MCF 10A (cell line): ENCODE data around the gene IL4. TPM values are rescaled to one million over a fixed set of nuclear protein-coding genes. Genes with fewer than 3 reads are reported as not detected.

Experiments
- BruUV-seq: library from RNA; stranded (reverse); fragments of 400-500 nt; replicated peaks from 2 replicates; lab custom pipeline; 2021; lab: Mats Ljungman, UMichigan
- CTCF ChIA-PET: fragments of 300-600 bp; sonication (Branson Sonifier 250); formaldehyde crosslinking; extraction: SDS; loops from one replicate; lab custom pipeline; 2021; ENCODE audit warnings: antibody characterized with exemption, inconsistent platforms; lab: Yijun Ruan, JAX
- POLR2A ChIA-PET: fragments of 300-600, 350-650 bp; sonication (Branson Sonifier 250); formaldehyde crosslinking; extraction: SDS; loops from one replicate; lab custom pipeline; 2020; ENCODE audit warnings: antibody characterized with exemption, inconsistent platforms; lab: Yijun Ruan, JAX
- DNase-seq: peaks from one replicate; pipeline ENCODE4 v3.0.0-alpha.2; 2018; ENCODE audit not compliant: unreplicated experiment
- H3K27ac Mint-ChIP-seq: one replicate; pipeline ENCODE4 v1.8.0; 2022; ENCODE audit warnings: mild to moderate bottlenecking, low read depth, mixed read lengths; ENCODE audit not compliant: unreplicated experiment
- H3K27me3 Mint-ChIP-seq: one replicate; pipeline ENCODE4 v1.8.0; 2022; ENCODE audit warnings: mixed read lengths; ENCODE audit not compliant: insufficient read depth, unreplicated experiment
- H3K36me3 Mint-ChIP-seq: one replicate; pipeline ENCODE4 v1.8.0; 2022; ENCODE audit warnings: mild to moderate bottlenecking, moderate library complexity, mixed read lengths; ENCODE audit not compliant: insufficient read depth, unreplicated experiment
- H3K4me1 Mint-ChIP-seq: one replicate; pipeline ENCODE4 v1.8.0; 2022; ENCODE audit warnings: mixed read lengths; ENCODE audit not compliant: insufficient read depth, unreplicated experiment
- H3K4me3 Mint-ChIP-seq: one replicate; pipeline ENCODE4 v1.8.0; 2022; ENCODE audit warnings: mild to moderate bottlenecking, moderate library complexity, mixed read lengths; ENCODE audit not compliant: unreplicated experiment
- H3K9me3 Mint-ChIP-seq: one replicate; pipeline ENCODE4 v1.8.0; 2022; ENCODE audit warnings: mixed read lengths; ENCODE audit not compliant: unreplicated experiment
- CTCF ChIP-seq: fragments of 200-600 bp; IDR thresholded peaks from one replicate; pipeline ENCODE4 v1.8.0; 2022; ENCODE audit warnings: antibody characterized with exemption, mild to moderate bottlenecking; ENCODE audit not compliant: unreplicated experiment
- intact Hi-C: fragments of 100-400 bp; cut with micrococcal nuclease; formaldehyde crosslinking; loops from 2 replicates; pipeline ENCODE4 v1.14.1; 2022
- total RNA-seq: library from RNA; stranded (reverse); gene quantifications from 2 replicates; pipeline ENCODE4 v1.2.3, GENCODE V29; 2022

The IL4 gene
- total RNA-seq, 1 experiment from 2014 or later = not detected

GRCh38 chr5:132679717-132680380, 6.1 kb downstream of the IL4 start:
- CTCF ChIA-PET = interaction anchor here (0.6 to 1.4 kb wide), 4 partner anchors 10 to 159 kb away, joined by 3 to 4 read pairs (median 4); partner anchors contain the start of gene IL13
- no TSS peak for BruUV-seq
- Mint-ChIP-seq H3K27me3 (no peaks in the 10 kb centered on the region), H3K4me1 (peaks cover 32% of the 10 kb centered on the region), H3K9me3 (no peaks in the 10 kb centered on the region), H3K36me3 (no peaks in the 10 kb centered on the region), H3K4me3 (no peak overlapping the region), H3K27ac (no peak overlapping the region)
- TF ChIP-seq CTCF = no peak
- intact Hi-C loops = no loop called here
- no peak for DNase-seq
- POLR2A ChIA-PET = no interaction called here

- no peak for DNase-seq
- H3K4me3 Mint-ChIP-seq = no peak overlapping the region
- no peaks in the 10 kb centered on the region for H3K36me3 Mint-ChIP-seq
- BruUV-seq = no TSS peak
- intact Hi-C loops = no loop called here
- H3K9me3 Mint-ChIP-seq = no peaks in the 10 kb centered on the region
- ChIA-PET POLR2A (no interaction called here), CTCF (no interaction called here)
- no peak overlapping the region for H3K27ac Mint-ChIP-seq
- no peak for TF ChIP-seq CTCF
- H3K27me3 Mint-ChIP-seq = no peaks in the 10 kb centered on the region
- peaks cover 22% of the 10 kb centered on the region for H3K4me1 Mint-ChIP-seq
Measured at GRCh38 chr5:132680780-132681475, 7.1 kb downstream of the IL4 start.

- no peak for TF ChIP-seq CTCF
- no peaks in the 10 kb centered on the region for H3K9me3 Mint-ChIP-seq
- intact Hi-C loops = no loop called here
- H3K4me3 Mint-ChIP-seq = no peak overlapping the region
- ChIA-PET POLR2A (no interaction called here), CTCF (no interaction called here)
- H3K27ac Mint-ChIP-seq = no peak overlapping the region
- peaks cover 21% of the 10 kb centered on the region for H3K4me1 Mint-ChIP-seq
- DNase-seq = no peak
- H3K27me3 Mint-ChIP-seq = no peaks in the 10 kb centered on the region
- no TSS peak for BruUV-seq
- H3K36me3 Mint-ChIP-seq = no peaks in the 10 kb centered on the region
Measured at GRCh38 chr5:132681476-132681831, 7.7 kb downstream of the IL4 start.

GRCh38 chr5:132681983-132682382, 8.2 kb downstream of the IL4 start:
- H3K27me3 Mint-ChIP-seq = no peaks in the 10 kb centered on the region
- no peak for DNase-seq
- ChIA-PET POLR2A (no interaction called here), CTCF (interaction anchor here (0.6 to 0.8 kb wide), 4 partner anchors 155 to 1281 kb away, joined by 3 to 4 read pairs (median 4); no protein-coding TSS in a partner anchor)
- peaks cover 4% of the 10 kb centered on the region for H3K36me3 Mint-ChIP-seq
- intact Hi-C loops = no loop called here
- H3K4me1 Mint-ChIP-seq = peaks cover 16% of the 10 kb centered on the region
- no peak for TF ChIP-seq CTCF
- no peak overlapping the region for H3K4me3 Mint-ChIP-seq
- no peak overlapping the region for H3K27ac Mint-ChIP-seq
- H3K9me3 Mint-ChIP-seq = no peaks in the 10 kb centered on the region
- no TSS peak for BruUV-seq
